Neural cell (in vitro differentiated cells): ENCODE measurements around the gene FILIP1L.

Experiments used
- CTCF ChIP-seq: fragments of 450-650 bp; IDR thresholded peaks from 2 replicates; pipeline ENCODE4 v1.5.1; 2014; ENCODE audit warnings: antibody characterized with exemption, mild to moderate bottlenecking, moderate library complexity; ENCODE audit not compliant: poor library complexity, severe bottlenecking
- MXI1 ChIP-seq: fragments of 450-650 bp; conservative IDR thresholded peaks from 2 replicates; pipeline ENCODE4 v1.6.1; 2014; ENCODE audit warnings: antibody characterized with exemption, mild to moderate bottlenecking; ENCODE audit not compliant: poor library complexity, severe bottlenecking
- POLR2AphosphoS5 ChIP-seq: IDR thresholded peaks from 2 replicates; pipeline ENCODE4 v1.6.1; 2012
- RAD21 ChIP-seq: fragments of 450-650 bp; conservative IDR thresholded peaks from 2 replicates; pipeline ENCODE4 v1.6.1; 2014; ENCODE audit warnings: antibody characterized with exemption, mild to moderate bottlenecking, moderate library complexity

- no peak for TF ChIP-seq POLR2AphosphoS5
- no peak for TF ChIP-seq CTCF
- no peak for TF ChIP-seq RAD21
- TF ChIP-seq MXI1 = no peak
Measured at GRCh38 chr3:99950921-99951320, 163.4 kb downstream of the FILIP1L start.
